GM12874 (cell line): ENCODE results near the gene DIO3.

Experiments used
- TF ChIP-seq, protein P1 (sequence below): IDR thresholded peaks from 2 replicates; pipeline ENCODE4 v1.5.1; 2011; ENCODE audit warnings: low read depth, mild to moderate bottlenecking, control low read depth, low read length, moderate library complexity; ENCODE audit not compliant: insufficient read depth

The DIO3 gene

GRCh38 chr14:101588286-101588975 is 27.1 kb downstream of the DIO3 start:
- TF ChIP-seq, protein P1, sequence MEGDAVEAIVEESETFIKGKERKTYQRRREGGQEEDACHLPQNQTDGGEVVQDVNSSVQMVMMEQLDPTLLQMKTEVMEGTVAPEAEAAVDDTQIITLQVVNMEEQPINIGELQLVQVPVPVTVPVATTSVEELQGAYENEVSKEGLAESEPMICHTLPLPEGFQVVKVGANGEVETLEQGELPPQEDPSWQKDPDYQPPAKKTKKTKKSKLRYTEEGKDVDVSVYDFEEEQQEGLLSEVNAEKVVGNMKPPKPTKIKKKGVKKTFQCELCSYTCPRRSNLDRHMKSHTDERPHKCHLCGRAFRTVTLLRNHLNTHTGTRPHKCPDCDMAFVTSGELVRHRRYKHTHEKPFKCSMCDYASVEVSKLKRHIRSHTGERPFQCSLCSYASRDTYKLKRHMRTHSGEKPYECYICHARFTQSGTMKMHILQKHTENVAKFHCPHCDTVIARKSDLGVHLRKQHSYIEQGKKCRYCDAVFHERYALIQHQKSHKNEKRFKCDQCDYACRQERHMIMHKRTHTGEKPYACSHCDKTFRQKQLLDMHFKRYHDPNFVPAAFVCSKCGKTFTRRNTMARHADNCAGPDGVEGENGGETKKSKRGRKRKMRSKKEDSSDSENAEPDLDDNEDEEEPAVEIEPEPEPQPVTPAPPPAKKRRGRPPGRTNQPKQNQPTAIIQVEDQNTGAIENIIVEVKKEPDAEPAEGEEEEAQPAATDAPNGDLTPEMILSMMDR, result no peak

DNA sequence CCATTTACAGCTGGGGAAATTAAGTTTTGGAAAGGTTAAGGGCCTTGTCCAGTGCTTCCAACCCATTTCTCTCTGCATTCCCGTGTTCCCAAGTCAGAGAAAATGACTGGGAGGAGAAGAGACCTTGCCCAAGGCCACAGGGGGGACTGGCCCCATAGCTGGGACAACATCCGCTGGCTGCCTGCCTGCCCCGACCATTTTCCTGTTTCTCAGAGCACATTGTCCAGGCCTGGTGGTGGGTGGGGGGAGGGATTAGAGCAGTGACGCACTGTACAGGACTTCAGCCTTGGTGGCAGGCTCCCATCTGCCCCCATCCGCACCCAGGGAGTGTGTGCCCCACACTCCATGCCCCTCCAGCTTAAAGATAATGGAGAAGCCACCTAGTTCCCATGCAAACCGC is 27.7 kb downstream of the DIO3 start:
- TF ChIP-seq, protein P1, result no peak

- TF ChIP-seq, protein P1, result no peak
These were observed 28.3 kb downstream of the DIO3 start for GRCh38 chr14:101589486-101590015.

DNA sequence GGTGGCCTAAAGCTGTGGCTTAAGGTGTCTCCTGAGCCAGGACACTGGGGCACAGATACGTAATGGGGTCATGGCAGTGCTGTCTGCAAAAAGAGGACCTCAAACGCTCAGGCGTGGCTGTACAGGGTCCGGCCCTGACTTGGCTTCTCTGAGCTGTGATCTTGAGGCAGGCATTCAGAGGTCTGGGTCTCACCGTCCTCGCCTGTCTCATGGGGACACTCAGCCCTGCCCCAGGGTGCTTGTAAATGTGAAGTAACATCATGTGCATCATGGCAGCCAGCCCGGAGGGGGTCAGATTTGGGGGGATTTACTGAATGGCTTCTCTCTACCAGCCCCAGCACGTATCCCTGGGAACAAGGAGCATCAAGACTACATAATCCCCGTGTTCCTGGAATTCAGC is 28.8 kb downstream of the DIO3 start:
- TF ChIP-seq, protein P1, result no peak

DNA sequence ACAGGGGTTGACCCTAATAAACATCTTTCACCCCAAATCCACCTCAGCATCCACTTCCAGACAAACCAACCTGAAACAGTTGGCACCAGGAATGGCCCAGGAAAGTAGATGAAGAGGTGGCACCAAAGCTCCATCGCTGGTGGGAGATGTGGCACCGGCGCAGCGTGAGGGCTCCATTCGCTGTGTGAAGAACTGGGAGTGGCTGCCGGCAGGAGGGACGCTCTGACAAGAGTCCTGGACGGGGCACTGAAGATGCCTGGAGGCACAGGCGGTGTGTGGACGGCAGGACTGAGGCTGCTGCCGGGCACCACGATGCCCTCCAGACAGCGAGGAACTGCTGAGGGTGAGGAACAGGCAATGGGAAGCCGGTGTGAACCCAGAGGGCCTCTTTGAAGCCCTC is 29.3 kb downstream of the DIO3 start:
- TF ChIP-seq, protein P1, result no peak

GRCh38 chr14:101591121-101591520 is 29.8 kb downstream of the DIO3 start:
- TF ChIP-seq, protein P1, result no peak

GRCh38 chr14:101591582-101591981 is 30.3 kb downstream of the DIO3 start:
- TF ChIP-seq, protein P1, result no peak
